HG02884 (cell line): ENCODE measurements around the gene OR14I1.
"Not testable (repeated sequence)": the region's sequence is repeated elsewhere in the genome, so short reads cannot be mapped to it uniquely, and the experiment has no call there.

ENCODE experiments used
- ATAC-seq: cut with Tn5 transposase; IDR thresholded peaks from one replicate; pipeline ENCODE4 v1.9.1; 2021; ENCODE audit warnings: mild to moderate bottlenecking, moderate library complexity; ENCODE audit not compliant: unreplicated experiment

The OR14I1 gene

DNA sequence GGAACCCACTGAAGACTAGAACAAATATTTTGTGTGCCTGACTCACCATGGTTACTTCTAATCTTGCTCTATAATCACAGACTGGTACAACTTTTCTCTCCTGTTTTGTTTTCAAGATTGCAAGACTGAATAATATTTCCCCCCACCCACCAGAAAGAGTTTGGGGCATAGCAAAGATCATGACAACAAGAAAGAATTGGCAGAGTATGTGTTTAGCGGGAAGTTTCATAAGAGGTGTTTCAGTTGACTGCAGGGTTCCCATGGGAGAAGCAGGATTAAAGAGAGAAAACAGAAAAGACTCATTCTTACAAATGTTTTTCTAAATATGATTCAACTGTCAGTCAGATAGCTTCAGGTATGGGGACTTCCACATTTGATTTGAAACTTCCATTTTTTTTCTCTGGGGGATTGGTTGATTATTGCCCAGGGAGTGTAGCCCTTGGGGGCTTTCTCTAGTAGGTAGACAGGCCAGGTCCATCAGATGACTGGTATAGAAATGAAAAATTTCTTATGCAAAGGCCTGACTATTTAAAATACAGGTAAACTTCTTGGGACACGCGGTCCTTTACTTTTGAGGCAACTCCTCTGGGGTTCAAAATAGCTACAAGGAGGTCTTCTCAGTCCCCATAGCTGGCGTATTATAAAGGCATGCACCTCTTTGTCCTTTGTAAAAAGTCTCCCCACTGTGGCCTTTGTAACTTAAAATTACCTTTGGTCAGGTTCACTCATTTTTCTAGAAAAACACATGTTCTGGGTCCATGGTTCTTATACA lies 13.9 kb downstream of the OR14I1 start:
- peak; percentile 57 for ATAC-seq

DNA sequence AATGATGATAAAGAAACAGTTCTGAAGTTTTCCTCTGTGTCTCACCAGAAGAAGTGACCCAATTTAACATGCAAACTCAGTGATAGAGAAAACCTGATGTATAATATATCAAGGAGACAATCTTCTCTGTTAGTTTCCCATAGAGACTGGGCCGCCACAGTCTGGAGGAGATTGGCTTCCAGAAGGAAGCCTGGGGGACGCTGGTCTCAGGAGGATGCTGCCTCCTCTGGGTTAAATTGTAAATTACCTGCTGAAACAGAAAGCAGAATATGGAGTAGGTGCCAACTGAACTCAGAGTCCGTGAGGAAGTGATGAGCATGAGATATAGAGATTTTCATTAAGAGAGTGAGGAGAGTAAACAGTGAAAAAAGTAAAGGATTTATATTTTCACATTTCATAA lies 15.8 kb downstream of the OR14I1 start:
- peak; percentile 80 for ATAC-seq

DNA sequence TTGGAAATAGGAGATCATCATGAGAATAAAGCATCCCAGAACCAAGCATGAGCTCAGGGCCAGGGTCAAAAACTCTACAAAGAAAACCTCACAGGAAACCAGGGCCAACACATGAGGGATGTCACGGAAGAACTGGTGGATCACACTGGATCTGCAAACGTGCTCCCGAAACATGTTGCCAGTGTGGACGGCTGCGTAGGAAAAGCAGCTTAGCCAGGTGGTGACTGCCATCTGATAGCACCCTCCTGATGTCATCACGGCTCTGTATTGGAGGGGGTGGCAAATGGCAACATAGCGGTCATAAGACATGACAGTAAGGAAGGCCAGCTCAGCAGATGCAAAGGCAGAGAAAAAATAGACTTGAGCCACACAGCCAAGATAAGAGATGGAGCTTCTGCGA lies 20.9 kb downstream of the OR14I1 start:
- ATAC-seq: no peak

DNA sequence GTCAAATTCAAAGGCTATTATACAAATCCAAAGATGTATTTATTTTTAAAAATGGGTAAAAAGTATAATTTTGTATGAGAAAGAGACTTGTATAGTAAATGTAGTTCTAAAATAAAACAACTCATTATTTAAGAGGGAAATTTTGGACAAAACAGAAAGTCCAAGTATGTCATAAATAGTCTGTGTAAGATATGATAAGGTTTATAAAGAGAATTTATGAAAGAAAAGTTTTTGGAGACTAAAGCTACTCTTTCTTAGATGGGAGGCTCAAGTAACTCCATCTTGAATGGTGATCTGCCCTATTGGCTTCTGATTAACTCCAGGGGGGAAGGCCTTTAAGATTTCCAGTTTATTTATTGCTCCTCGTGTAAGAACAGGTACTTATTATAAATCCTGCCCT lies 32.6 kb downstream of the OR14I1 start:
- ATAC-seq: no peak

- ATAC-seq: peak; percentile 100
Measured at GRCh38 chr1:248663453-248664328, 38.9 kb downstream of the OR14I1 start.

GRCh38 chr1:248656797-248657196 lies 45.8 kb downstream of the OR14I1 start:
- peak; percentile 65 for ATAC-seq

DNA sequence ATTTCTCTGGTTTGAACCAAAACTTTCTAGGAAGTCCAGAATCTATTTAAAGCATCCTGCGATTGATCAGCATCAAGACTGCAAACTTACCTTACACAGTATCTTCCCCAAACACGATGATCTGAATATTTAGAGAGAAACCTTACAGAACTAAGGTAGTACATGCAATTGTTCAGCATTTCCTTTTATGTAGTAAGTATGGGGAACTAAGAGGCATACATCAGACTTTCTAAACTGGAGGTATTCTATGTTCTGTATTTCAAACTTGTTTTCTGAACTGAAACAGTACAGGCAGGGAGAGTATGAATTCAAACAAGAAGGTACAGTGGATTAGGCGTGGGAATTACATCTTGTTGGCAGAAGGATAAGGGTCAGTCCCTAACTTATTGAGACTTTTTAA lies 47.2 kb downstream of the OR14I1 start, which contains the start of gene OR2T27:
Gene OR2T27 (minus strand): TSS at position 175 of the 400 bp plus-strand sequence. CDS start 4,644 bp downstream, outside the sequence.
- ATAC-seq: not testable (repeated sequence)
